Osteoblast (primary cell): ENCODE data around the gene HMGXB3. TPM values are rescaled to one million over a fixed set of nuclear protein-coding genes. Genes with fewer than 3 reads are reported as not detected.

ENCODE experiments used
- DNase-seq: peaks from one replicate; pipeline ENCODE4 v3.0.0; 2011; ENCODE audit warnings: low spot score, mixed read lengths; ENCODE audit not compliant: insufficient read length; ENCODE audit errors: missing footprints
- H2AFZ ChIP-seq: 2 replicates; pipeline ENCODE4 v1.6.0; 2011; ENCODE audit warnings: mild to moderate bottlenecking, low read length
- H3K27ac ChIP-seq: 2 replicates; pipeline ENCODE4 v1.5.1; 2011; ENCODE audit warnings: mild to moderate bottlenecking, low read depth, low read length, moderate library complexity
- H3K27me3 ChIP-seq: 2 replicates; pipeline ENCODE4 v1.6.0; 2012; ENCODE audit warnings: mild to moderate bottlenecking, control low read depth, inconsistent platforms, low read length, moderate library complexity; ENCODE audit not compliant: insufficient read depth
- H3K36me3 ChIP-seq: 2 replicates; pipeline ENCODE4 v1.5.1; 2011; ENCODE audit warnings: mild to moderate bottlenecking, low read length, control low read depth, moderate library complexity; ENCODE audit not compliant: insufficient read depth
- H3K4me1 ChIP-seq: 2 replicates; pipeline ENCODE4 v1.5.1; 2011; ENCODE audit warnings: mild to moderate bottlenecking, low read length, control low read depth, moderate library complexity; ENCODE audit not compliant: insufficient read depth
- H3K4me2 ChIP-seq: 2 replicates; pipeline ENCODE4 v1.6.0; 2011; ENCODE audit warnings: mild to moderate bottlenecking, low read length; ENCODE audit not compliant: insufficient read depth
- H3K4me3 ChIP-seq: fragments of 200-600 bp; sonication (generic); 3 replicates; pipeline ENCODE4 v1.5.1; 2012; ENCODE audit warnings: mild to moderate bottlenecking, low read length, inconsistent platforms; ENCODE audit not compliant: insufficient read depth
- H3K79me2 ChIP-seq: 2 replicates; pipeline ENCODE4 v1.6.0; 2012; ENCODE audit warnings: mild to moderate bottlenecking, low read length, control low read depth, inconsistent platforms; ENCODE audit not compliant: insufficient read depth
- H3K9me3 ChIP-seq: 2 replicates; pipeline ENCODE4 v1.5.1; 2011; ENCODE audit warnings: low read depth, low read length, control low read depth
- H4K20me1 ChIP-seq: 2 replicates; pipeline ENCODE4 v1.6.0; 2012; ENCODE audit warnings: mild to moderate bottlenecking, low read length, control low read depth; ENCODE audit not compliant: insufficient read depth
- CTCF ChIP-seq: IDR thresholded peaks from 2 replicates; pipeline ENCODE4 v1.5.1; 2011; ENCODE audit warnings: mild to moderate bottlenecking, low read depth, low read length, moderate library complexity; ENCODE audit errors: extremely low read depth
- small RNA-seq: library from RNA; depleted of rRNA; stranded (forward); fragments of <200 nt; gene quantifications from one replicate; pipeline ENCODE3, GENCODE V24; 2012
- total RNA-seq: library from RNA; depleted of rRNA; stranded (reverse); fragments of >200 nt; gene quantifications from 2 replicates; pipeline ENCODE4 v1.2.3, GENCODE V29; 2012

HMGXB3 gene
- total RNA-seq, 1 donor, result 54.3 TPM

GRCh38 chr5:150101023-150101422, 100.5 kb downstream of the HMGXB3 start:
- Histone ChIP-seq H3K27me3 (no peaks in the 10 kb centered on the region), H2AFZ (no peak overlapping the region), H3K79me2 (no peaks in the 10 kb centered on the region), H3K4me1 (no peaks in the 10 kb centered on the region), H3K9me3 (no peaks in the 10 kb centered on the region), H3K4me2 (no peak overlapping the region), H3K4me3 (no peak overlapping the region), H3K27ac (no peak overlapping the region), H3K36me3 (no peaks in the 10 kb centered on the region), H4K20me1 (no peaks in the 10 kb centered on the region)
- DNase-seq, result no peak
- no peak for TF ChIP-seq CTCF

Small RNA genes within 50 kb of the gene (small RNA-seq; reads per million reads assigned to genes)
- gene RF00019, result not detected

Other genes starting within 250 kb of the HMGXB3 start
- gene PDE6A, start 55.9 kb upstream of the HMGXB3 start, total RNA-seq, result under 0.01 TPM in 2 replicates
- 22.1 and 22.7 TPM in 2 replicates for gene SLC26A2, start 40.0 kb upstream of the HMGXB3 start, total RNA-seq
- gene TIGD6, start 85 bp upstream of the HMGXB3 start, total RNA-seq, result 9.1 and 9.8 TPM in 2 replicates
- 0.36 and 0.88 TPM in 2 replicates for gene CSF1R, start 85.8 kb downstream of the HMGXB3 start, total RNA-seq
- 531 and 567 TPM in 2 replicates for gene PDGFRB, start 155.1 kb downstream of the HMGXB3 start, total RNA-seq
- 0.29 and 0.36 TPM in 2 replicates for gene CDX1, start 166.0 kb downstream of the HMGXB3 start, total RNA-seq
- gene SLC6A7, start 189.3 kb downstream of the HMGXB3 start, total RNA-seq, result under 0.01 TPM in 1 of 2 replicates, not detected in the other